Kidney glomerular epithelial cell (primary cell): ENCODE data around the gene RGPD5.
"Not testable (repeated sequence)": the region's sequence is repeated elsewhere in the genome, so short reads cannot be mapped to it uniquely, and the experiment has no call there.

Experiments
- DNase-seq: peaks from one replicate; lab custom pipeline; 2025; lab: John Stamatoyannopoulos, UW

Gene RGPD5

GRCh38 chr2:109893736-109894135 lies 99.6 kb downstream of the RGPD5 start:
- DNase-seq: not testable (repeated sequence)

DNA sequence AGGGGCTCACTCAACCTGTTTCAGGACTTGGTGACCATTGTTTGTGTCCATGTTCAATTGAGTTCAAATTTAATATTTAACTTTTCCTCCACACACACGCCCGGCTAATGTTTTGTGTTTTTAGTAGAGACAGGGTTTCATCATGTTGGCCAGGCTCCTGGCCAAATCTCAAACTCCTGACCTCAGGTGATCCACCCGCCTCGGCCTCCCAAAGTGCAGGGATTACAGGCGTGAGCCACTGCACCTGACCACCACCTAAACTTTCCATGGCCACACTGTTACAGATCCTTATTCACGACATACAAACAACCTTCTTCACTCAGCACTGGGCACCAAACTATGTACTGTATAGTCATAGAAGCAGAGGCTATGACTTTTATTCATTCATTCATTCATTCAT lies 100.0 kb downstream of the RGPD5 start:
- not testable (repeated sequence) for DNase-seq

- not testable (repeated sequence) for DNase-seq
These were observed 101.2 kb downstream of the RGPD5 start for GRCh38 chr2:109895090-109895869.

DNA sequence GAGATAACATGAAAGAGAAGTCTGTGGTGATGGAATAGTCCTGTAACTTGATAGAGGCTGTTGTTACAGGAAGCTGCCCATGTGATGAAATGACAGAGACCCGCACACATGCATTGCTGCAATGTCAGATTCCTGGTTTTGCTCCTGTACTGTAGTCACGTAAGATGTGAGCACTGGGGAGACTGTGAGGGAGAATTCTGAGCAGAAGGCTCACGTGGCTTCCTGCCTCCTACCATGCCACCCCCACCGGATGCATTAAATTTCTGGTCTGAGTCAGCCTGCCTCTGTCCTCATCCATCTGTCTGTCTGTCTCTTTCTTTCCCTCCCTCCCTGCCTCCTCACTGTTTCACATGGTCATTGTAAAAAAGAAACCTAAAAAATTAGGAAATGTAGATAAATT lies 102.1 kb downstream of the RGPD5 start:
- not testable (repeated sequence) for DNase-seq

DNA sequence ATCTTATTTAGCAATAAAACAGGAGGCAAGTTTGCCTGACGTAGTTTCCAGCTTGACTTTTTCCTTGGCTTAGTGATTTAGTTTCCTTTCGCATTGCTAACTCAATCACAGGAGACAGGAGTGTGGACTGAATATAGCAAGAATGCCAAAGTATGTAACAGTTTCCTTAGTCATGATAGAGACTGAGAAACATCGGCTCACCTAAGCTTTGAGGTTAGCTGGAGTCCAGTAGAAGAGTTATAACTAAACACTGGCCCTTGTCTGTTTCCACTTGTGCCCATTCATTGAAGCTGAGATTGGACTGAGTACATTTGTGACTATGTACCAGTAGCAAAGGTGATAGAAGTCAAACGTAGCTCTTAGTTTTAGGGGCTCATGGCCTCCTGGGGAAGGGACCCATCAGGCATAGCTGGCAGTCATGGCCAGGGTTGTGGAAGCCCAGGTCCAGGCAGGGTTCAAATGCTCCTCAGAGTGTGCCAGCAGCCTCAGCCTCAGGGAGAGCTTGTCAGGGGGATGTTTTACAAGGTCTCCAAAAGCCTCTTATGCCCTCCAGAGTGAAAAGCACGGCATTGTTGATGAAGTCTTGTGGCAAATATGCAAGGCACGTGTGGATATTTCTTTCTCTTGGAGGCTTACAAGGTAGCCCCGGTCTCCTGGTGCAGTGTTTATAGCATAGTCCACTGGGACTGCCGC lies 103.8 kb downstream of the RGPD5 start:
- not testable (repeated sequence) for DNase-seq

GRCh38 chr2:109898462-109899336 lies 104.6 kb downstream of the RGPD5 start, which contains the start of gene LIMS3:
Gene LIMS3, plus strand, starts transcription at chr2:109898688. Its CDS starts 41 bp downstream, at chr2:109898729.
- DNase-seq: not testable (repeated sequence)

GRCh38 chr2:109905796-109906195 lies 111.7 kb downstream of the RGPD5 start:
- not testable (repeated sequence) for DNase-seq
